HepG2 (cell line): ENCODE results near the gene NEDD4L. TPM values are rescaled to one million over a fixed set of nuclear protein-coding genes. Genes with fewer than 3 reads are reported as not detected.

Source experiments
- ATF7-NPFF ChIP-seq: sonication (generic); formaldehyde crosslinking; IDR thresholded peaks from 2 replicates; pipeline ENCODE4 v1.8.1; 2023; ENCODE audit warnings: mild to moderate bottlenecking, low read depth, missing genetic modification reagents, moderate library complexity
- CBX2 ChIP-seq, 2 experiments: fragments of 200-600 bp in 1 of 2; sonication (generic); formaldehyde crosslinking in 1 of 2; IDR thresholded peaks; 2 replicates each; pipeline versions ENCODE4 v1.7.0 to v1.8.1; 2018 to 2022; ENCODE audit warnings: low read depth in 2 of 2, low read length in 1 of 2, mild to moderate bottlenecking in 1 of 2, missing genetic modification reagents in 1 of 2
- KAT2B ChIP-seq: fragments of 150-350 bp; IDR thresholded peaks from 2 replicates; pipeline ENCODE4 v1.6.1; 2014; ENCODE audit warnings: low read depth, low read length, borderline replicate concordance
- KLF16 ChIP-seq, 2 experiments: sonication (generic) in 1 of 2; formaldehyde crosslinking in 1 of 2; IDR thresholded peaks; 2 replicates each; pipeline versions ENCODE4 v1.6.1 to v1.8.0; 2016 to 2023; ENCODE audit warnings: missing genetic modification reagents in 2 of 2, missing compliant biosample characterization in 1 of 2
- PTBP1 ChIP-seq: fragments of 200-400 bp; formaldehyde crosslinking; IDR thresholded peaks from 2 replicates; pipeline ENCODE4 v1.6.1; 2018; ENCODE audit warnings: low read length, low read depth; ENCODE audit not compliant: poor library complexity, severe bottlenecking
- RFX1 ChIP-seq: fragments of 450-650 bp; IDR thresholded peaks from 2 replicates; pipeline ENCODE4 v1.6.1; 2017
- SOX6 ChIP-seq, 2 experiments: fragments of 450-650 bp in 1 of 2; sonication (generic) in 1 of 2; formaldehyde crosslinking in 1 of 2; IDR thresholded peaks; 2 replicates each; pipeline versions ENCODE4 v1.4.0 to v1.6.1; 2017 to 2020; ENCODE audit warnings: antibody characterized with exemption in 1 of 2, mild to moderate bottlenecking in 1 of 2, missing genetic modification reagents in 1 of 2
- ZNF160 ChIP-seq: sonication (generic); formaldehyde crosslinking; IDR thresholded peaks from 2 replicates; pipeline ENCODE4 v1.8.0; 2022; ENCODE audit warnings: mild to moderate bottlenecking, inconsistent platforms, missing genetic modification reagents
- ZNF530 ChIP-seq: sonication (generic); formaldehyde crosslinking; IDR thresholded peaks from 2 replicates; pipeline ENCODE4 v1.5.0; 2020; ENCODE audit warnings: low read depth, mild to moderate bottlenecking, missing genetic modification reagents
- ZNF564 ChIP-seq: sonication (generic); formaldehyde crosslinking; IDR thresholded peaks from 2 replicates; pipeline ENCODE4 v1.8.1; 2023; ENCODE audit warnings: mild to moderate bottlenecking, missing genetic modification reagents
- ZNF674 ChIP-seq: sonication (generic); formaldehyde crosslinking; IDR thresholded peaks from 2 replicates; pipeline ENCODE4 v1.5.0; 2020; ENCODE audit warnings: low read depth, mild to moderate bottlenecking, missing genetic modification reagents
- ZNF773 ChIP-seq: sonication (generic); formaldehyde crosslinking; IDR thresholded peaks from 2 replicates; pipeline ENCODE4 v1.4.0; 2020; ENCODE audit warnings: missing genetic modification reagents, borderline replicate concordance
- polyA plus RNA-seq, 8 experiments: library from polyadenylated mRNA; depleted of rRNA in 3 of 8; stranded (reverse) in 7 of 8; unstranded in 1 of 8; fragments of >200 nt; fragmentation: Illumina TruSeq in 4 of 8; extraction: Trizol in 4 of 8; gene quantifications; 2 replicates each; pipeline versions ENCODE4 v1.2.1 to v1.2.3, GENCODE V29; 2011 to 2016; ENCODE audit warnings: low read depth in 4 of 8, missing spikeins in 1 of 8, mixed read lengths in 1 of 8; ENCODE audit not compliant: insufficient read depth in 1 of 8
- total RNA-seq, 5 experiments: library from RNA; depleted of rRNA; stranded (reverse); fragments of >200 nt; fragmentation: Illumina TruSeq; extraction: Trizol; gene quantifications; 2 replicates each; pipeline ENCODE4 v1.2.3, GENCODE V29; 2016; ENCODE audit warnings: low read depth in 1 of 5
- TF ChIP-seq, protein P1 (sequence below), 2 experiments: fragments of 450-650 bp in 1 of 2; sonication (generic) in 1 of 2; formaldehyde crosslinking in 1 of 2; IDR thresholded peaks; 2 replicates each; pipeline versions ENCODE4 v1.6.1 to v1.8.0; 2016 to 2022; ENCODE audit warnings: antibody characterized with exemption in 1 of 2, mild to moderate bottlenecking in 1 of 2, missing genetic modification reagents in 1 of 2

NEDD4L gene
- total and polyA plus RNA-seq, 2 of the 13 experiments (the other 11 are each of a cell fraction or from before 2014, with no cell fraction given): 168 to 390 TPM

DNA sequence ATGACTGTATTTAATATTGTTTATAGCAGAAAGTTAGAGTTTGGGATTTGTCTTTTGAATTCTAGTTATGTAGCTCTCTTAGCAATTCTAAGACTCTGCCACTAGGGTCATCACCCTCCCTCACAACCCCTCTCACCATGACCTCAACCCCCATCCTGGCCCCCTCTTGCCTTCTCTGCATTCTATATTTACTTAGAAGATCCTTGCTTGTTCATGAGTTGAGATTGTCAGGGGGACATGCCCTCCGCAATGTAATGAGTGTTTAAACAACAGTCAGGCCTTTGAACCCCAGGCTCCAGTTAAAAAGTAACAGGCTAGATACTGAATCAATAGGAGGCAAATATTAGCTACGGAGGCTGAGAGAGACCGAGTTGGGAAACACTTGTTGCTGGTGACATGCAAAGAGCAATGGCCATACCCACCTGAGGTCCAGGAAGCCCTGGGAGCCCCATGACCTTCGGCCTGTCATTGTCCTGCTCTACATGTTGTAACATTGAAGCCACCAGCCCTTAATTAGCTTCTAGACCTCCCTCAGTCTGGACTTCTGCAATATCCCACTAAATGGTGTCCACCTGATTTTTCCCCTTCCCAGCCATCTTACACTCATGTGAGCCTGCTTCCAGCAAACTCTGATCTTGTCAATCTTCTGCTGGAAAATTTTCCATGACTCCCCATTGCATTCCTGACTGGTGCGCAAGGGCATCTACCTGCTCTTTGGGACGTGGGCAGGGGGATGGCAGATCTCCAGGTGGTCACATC is 363.8 kb downstream of the NEDD4L start (continued):
- TF ChIP-seq, protein P1, sequence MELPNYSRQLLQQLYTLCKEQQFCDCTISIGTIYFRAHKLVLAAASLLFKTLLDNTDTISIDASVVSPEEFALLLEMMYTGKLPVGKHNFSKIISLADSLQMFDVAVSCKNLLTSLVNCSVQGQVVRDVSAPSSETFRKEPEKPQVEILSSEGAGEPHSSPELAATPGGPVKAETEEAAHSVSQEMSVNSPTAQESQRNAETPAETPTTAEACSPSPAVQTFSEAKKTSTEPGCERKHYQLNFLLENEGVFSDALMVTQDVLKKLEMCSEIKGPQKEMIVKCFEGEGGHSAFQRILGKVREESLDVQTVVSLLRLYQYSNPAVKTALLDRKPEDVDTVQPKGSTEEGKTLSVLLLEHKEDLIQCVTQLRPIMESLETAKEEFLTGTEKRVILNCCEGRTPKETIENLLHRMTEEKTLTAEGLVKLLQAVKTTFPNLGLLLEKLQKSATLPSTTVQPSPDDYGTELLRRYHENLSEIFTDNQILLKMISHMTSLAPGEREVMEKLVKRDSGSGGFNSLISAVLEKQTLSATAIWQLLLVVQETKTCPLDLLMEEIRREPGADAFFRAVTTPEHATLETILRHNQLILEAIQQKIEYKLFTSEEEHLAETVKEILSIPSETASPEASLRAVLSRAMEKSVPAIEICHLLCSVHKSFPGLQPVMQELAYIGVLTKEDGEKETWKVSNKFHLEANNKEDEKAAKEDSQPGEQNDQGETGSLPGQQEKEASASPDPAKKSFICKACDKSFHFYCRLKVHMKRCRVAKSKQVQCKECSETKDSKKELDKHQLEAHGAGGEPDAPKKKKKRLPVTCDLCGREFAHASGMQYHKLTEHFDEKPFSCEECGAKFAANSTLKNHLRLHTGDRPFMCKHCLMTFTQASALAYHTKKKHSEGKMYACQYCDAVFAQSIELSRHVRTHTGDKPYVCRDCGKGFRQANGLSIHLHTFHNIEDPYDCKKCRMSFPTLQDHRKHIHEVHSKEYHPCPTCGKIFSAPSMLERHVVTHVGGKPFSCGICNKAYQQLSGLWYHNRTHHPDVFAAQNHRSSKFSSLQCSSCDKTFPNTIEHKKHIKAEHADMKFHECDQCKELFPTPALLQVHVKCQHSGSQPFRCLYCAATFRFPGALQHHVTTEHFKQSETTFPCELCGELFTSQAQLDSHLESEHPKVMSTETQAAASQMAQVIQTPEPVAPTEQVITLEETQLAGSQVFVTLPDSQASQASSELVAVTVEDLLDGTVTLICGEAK (IDR thresholded peaks at IDR 0.05): no peak
- TF ChIP-seq, protein P1 (CRISPR knock-in tag; IDR thresholded peaks at IDR 0.05): peak; percentile 51; the same call in 1 of the 2 replicates
- TF ChIP-seq KLF16 (CRISPR knock-in tag; IDR thresholded peaks at IDR 0.05) (peak in 1 of 2 experiments; percentile 75; a peak in 2 of 4 replicates), ZNF773 (CRISPR knock-in tag) (0 out of 2 replicates have a peak, but pooled peaks have one; percentile 39), PTBP1 (no peak), ATF7-NPFF (no peak; the same call in 1 of the 2 replicates), ZNF674 (CRISPR knock-in tag) (no peak), SOX6 (IDR thresholded peaks at IDR 0.05) (no peak), SOX6 (CRISPR knock-in tag; IDR thresholded peaks at IDR 0.05) (peak; percentile 98), ZNF564 (no peak), CBX2 (IDR thresholded peaks at IDR 0.05; ENCODE audit: low read depth, low read length) (no peak), CBX2 (CRISPR knock-in tag; IDR thresholded peaks at IDR 0.05; ENCODE audit: low read depth) (no peak), RFX1 (no peak; the same call in 1 of the 2 replicates), ZNF530 (CRISPR knock-in tag) (no peak), ZNF160 (CRISPR knock-in tag) (no peak), KAT2B (peak; percentile 68; the same call in 1 of the 2 replicates)
